SH-SY5Y (cell line): ENCODE measurements around the gene KRTAP20-2.

Experiments used
- GATA2 ChIP-seq: IDR thresholded peaks from 2 replicates; pipeline ENCODE4 v1.6.1; 2011; ENCODE audit warnings: mild to moderate bottlenecking, low read depth, low read length
- GATA3 ChIP-seq: IDR thresholded peaks from 2 replicates; pipeline ENCODE4 v1.6.1; 2011; ENCODE audit warnings: low read depth, mild to moderate bottlenecking, low read length, moderate library complexity

DNA sequence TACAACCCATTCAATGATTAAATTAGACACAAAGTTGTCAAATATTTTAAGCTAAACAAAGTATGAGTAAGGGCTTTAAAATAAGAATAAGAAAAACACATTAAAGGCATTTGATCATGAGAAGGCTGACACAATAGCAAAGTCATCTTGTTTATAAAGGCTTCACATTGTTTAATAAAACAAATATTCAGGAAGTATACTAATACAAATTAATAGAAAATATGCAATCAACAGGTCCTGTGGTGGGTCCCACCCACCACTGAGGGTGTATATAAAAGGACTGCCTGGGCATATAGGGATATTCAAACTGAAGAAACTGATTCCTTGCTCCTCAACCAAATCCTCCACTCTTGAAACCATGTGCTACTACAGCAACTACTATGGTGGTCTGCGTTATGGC is at the start of gene KRTAP20-2:
- TF ChIP-seq GATA3 (no peak), GATA2 (no peak)
